ENCODE data around the gene DEPDC5.

DNA sequence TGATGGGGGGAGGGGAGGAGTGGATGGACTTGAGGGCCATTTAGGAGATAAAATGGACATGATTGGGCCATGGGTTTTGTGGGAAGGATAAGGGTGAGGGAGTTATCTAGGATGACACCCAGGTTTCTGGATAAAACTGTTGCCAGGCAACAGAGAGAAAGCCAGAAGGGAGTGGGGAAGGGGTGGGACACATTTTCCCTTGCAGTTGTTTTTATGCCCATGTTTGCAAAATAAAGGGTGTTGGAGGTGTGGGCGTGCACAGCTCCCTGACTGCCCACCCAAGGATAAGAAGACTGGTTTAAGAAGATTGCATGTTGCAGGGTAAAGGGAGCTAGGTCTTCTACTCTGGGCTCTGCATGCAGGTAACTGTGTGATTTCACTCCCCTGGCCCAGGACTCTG is 172.2 kb downstream of the DEPDC5 start:
- TF ChIP-seq, protein P1, sequence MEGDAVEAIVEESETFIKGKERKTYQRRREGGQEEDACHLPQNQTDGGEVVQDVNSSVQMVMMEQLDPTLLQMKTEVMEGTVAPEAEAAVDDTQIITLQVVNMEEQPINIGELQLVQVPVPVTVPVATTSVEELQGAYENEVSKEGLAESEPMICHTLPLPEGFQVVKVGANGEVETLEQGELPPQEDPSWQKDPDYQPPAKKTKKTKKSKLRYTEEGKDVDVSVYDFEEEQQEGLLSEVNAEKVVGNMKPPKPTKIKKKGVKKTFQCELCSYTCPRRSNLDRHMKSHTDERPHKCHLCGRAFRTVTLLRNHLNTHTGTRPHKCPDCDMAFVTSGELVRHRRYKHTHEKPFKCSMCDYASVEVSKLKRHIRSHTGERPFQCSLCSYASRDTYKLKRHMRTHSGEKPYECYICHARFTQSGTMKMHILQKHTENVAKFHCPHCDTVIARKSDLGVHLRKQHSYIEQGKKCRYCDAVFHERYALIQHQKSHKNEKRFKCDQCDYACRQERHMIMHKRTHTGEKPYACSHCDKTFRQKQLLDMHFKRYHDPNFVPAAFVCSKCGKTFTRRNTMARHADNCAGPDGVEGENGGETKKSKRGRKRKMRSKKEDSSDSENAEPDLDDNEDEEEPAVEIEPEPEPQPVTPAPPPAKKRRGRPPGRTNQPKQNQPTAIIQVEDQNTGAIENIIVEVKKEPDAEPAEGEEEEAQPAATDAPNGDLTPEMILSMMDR (IDR thresholded peaks at IDR 0.05), result no peak
- TF ChIP-seq POLR2A (IDR thresholded peaks at IDR 0.05), result no peak

All from breast epithelium (tissue), 3 donors.